ENCODE data around the gene XG.

- TF ChIP-seq POLR2A (IDR thresholded peaks at IDR 0.05; ENCODE audit: low read depth, low read length) (no peak), POLR2AphosphoS5 (IDR thresholded peaks at IDR 0.05; ENCODE audit: low read depth, low read length) (no peak), TAF1 (IDR thresholded peaks at IDR 0.05; ENCODE audit: low read depth, low read length) (no peak), POU2F2 (IDR thresholded peaks at IDR 0.05; ENCODE audit: low read depth, low read length) (no peak)
These were observed 15.1 kb downstream of the XG start for GRCh38 chrX:2766906-2767305.
